Fibroblast of lung (primary cell): Measurements from ENCODE around the gene HS3ST1. TPM values are rescaled to one million over a fixed set of nuclear protein-coding genes. Genes with fewer than 3 reads are reported as not detected.

Source experiments
- DNase-seq, 2 donors: peaks; one replicate each; pipeline versions ENCODE4 v3.0.0 to v3.0.0-alpha.2; 2010; ENCODE audit warnings: low read depth in 2 of 2
- H2AFZ ChIP-seq: 2 replicates; pipeline ENCODE4 v1.5.1; 2012; ENCODE audit warnings: low read length, control low read depth, inconsistent platforms
- H3K27ac ChIP-seq: 2 replicates; pipeline ENCODE4 v1.5.1; 2011; ENCODE audit warnings: low read length, control low read depth; ENCODE audit not compliant: insufficient read depth
- H3K27me3 ChIP-seq: 2 replicates; pipeline ENCODE4 v1.5.1; 2011; ENCODE audit warnings: mild to moderate bottlenecking, low read length; ENCODE audit not compliant: control insufficient read depth, insufficient read depth
- H3K36me3 ChIP-seq: 2 replicates; pipeline ENCODE4 v1.5.1; 2011; ENCODE audit warnings: low read length; ENCODE audit not compliant: control insufficient read depth, insufficient read depth
- H3K4me1 ChIP-seq: 2 replicates; pipeline ENCODE4 v1.5.1; 2011; ENCODE audit warnings: low read length; ENCODE audit not compliant: control insufficient read depth, insufficient read depth; ENCODE audit errors: extremely low read depth
- H3K4me2 ChIP-seq: 2 replicates; pipeline ENCODE4 v1.5.1; 2011; ENCODE audit warnings: low read length, control low read depth; ENCODE audit not compliant: insufficient read depth; ENCODE audit errors: extremely low read depth
- H3K4me3 ChIP-seq, 4 experiments: fragments of 200-600 bp in 1 of 4; sonication (generic) in 1 of 4; replicated peaks in 1 of 4; 2 replicates each; pipeline ENCODE4 v1.5.1; 2011 to 2016; ENCODE audit warnings: low read length in 4 of 4, low read depth in 3 of 4, mild to moderate bottlenecking in 3 of 4, control low read depth in 2 of 4, inconsistent platforms in 1 of 4, mixed read lengths in 1 of 4; ENCODE audit not compliant: insufficient read depth in 1 of 4; ENCODE audit errors: control extremely low read depth in 1 of 4
- H3K79me2 ChIP-seq: 2 replicates; pipeline ENCODE4 v1.5.1; 2012; ENCODE audit warnings: mild to moderate bottlenecking, low read length, inconsistent platforms; ENCODE audit not compliant: control insufficient read depth, insufficient read depth
- H3K9ac ChIP-seq: 2 replicates; pipeline ENCODE4 v1.5.1; 2011; ENCODE audit warnings: mild to moderate bottlenecking, low read length, control low read depth; ENCODE audit not compliant: insufficient read depth
- H3K9me3 ChIP-seq: 2 replicates; pipeline ENCODE4 v1.5.1; 2012; ENCODE audit warnings: low read depth, low read length; ENCODE audit not compliant: control insufficient read depth, insufficient read depth
- H4K20me1 ChIP-seq: 2 replicates; pipeline ENCODE4 v1.5.1; 2011; ENCODE audit warnings: low read length; ENCODE audit not compliant: control insufficient read depth, insufficient read depth; ENCODE audit errors: extremely low read depth
- CTCF ChIP-seq, 2 donors: IDR thresholded peaks in 1 of 2; conservative IDR thresholded peaks in 1 of 2; 1 replicate in 1 of 2; 2 replicates in 1 of 2; pipeline ENCODE4 v1.5.1; 2011 to 2012; ENCODE audit warnings: low read length in 2 of 2, control low read depth in 1 of 2, inconsistent platforms in 1 of 2, low read depth in 1 of 2, mild to moderate bottlenecking in 1 of 2
- EZH2 ChIP-seq: IDR thresholded peaks from 2 replicates; pipeline ENCODE4 v1.5.1; 2012; ENCODE audit warnings: low read length, control low read depth, mild to moderate bottlenecking; ENCODE audit errors: missing control alignments
- polyA plus RNA-seq, 2 donors: library from polyadenylated mRNA; depleted of rRNA in 1 of 2; stranded (reverse) in 1 of 2; unstranded in 1 of 2; fragments of >200 nt; gene quantifications; 2 replicates each; pipeline ENCODE4 v1.2.1, GENCODE V29; 2011 to 2012; ENCODE audit warnings: missing spikeins in 1 of 2
- total RNA-seq: library from RNA; depleted of rRNA; stranded (reverse); fragments of >200 nt; gene quantifications from 2 replicates; pipeline ENCODE4 v1.2.1, GENCODE V29; 2014

The HS3ST1 gene
- total and polyA plus RNA-seq, 2 donors (not counting 1 experiment from before 2014, with no cell fraction given), result 0.01 TPM; not detected in 1

GRCh38 chr4:11435557-11435956, 6.9 kb upstream of the HS3ST1 start:
- no peaks in the 10 kb centered on the region for H3K79me2 ChIP-seq
- no peak overlapping the region for H3K4me2 ChIP-seq
- no peaks in the 10 kb centered on the region for H3K36me3 ChIP-seq
- no peaks in the 10 kb centered on the region for H3K9me3 ChIP-seq
- no peak overlapping the region for H3K27ac ChIP-seq
- H2AFZ ChIP-seq, result no peak overlapping the region
- H3K27me3 ChIP-seq, result no peaks in the 10 kb centered on the region
- DNase-seq, result no peak
- no peak overlapping the region for H3K4me3 ChIP-seq
- TF ChIP-seq CTCF (conservative IDR thresholded peaks at IDR 0.05 in 1 of 2, IDR thresholded peaks at IDR 0.05 in 1 of 2; ENCODE audit: low read depth in 1 of 2, low read length in 2 of 2), result no peak
- no peak for TF ChIP-seq EZH2
- H3K9ac ChIP-seq, result no peak overlapping the region
- no peaks in the 10 kb centered on the region for H3K4me1 ChIP-seq
- H4K20me1 ChIP-seq, result no peaks in the 10 kb centered on the region

- Histone ChIP-seq H3K36me3 (no peaks in the 10 kb centered on the region), H3K4me3 (no peak overlapping the region), H3K9me3 (no peaks in the 10 kb centered on the region), H3K27ac (no peak overlapping the region), H2AFZ (no peak overlapping the region), H3K9ac (no peak overlapping the region), H3K4me2 (no peak overlapping the region), H3K27me3 (peaks cover 9% of the 10 kb centered on the region), H3K79me2 (no peaks in the 10 kb centered on the region), H4K20me1 (no peaks in the 10 kb centered on the region), H3K4me1 (no peaks in the 10 kb centered on the region)
- TF ChIP-seq EZH2 (no peak), CTCF (conservative IDR thresholded peaks at IDR 0.05 in 1 of 2, IDR thresholded peaks at IDR 0.05 in 1 of 2; ENCODE audit: low read depth in 1 of 2, low read length in 2 of 2) (no peak)
- DNase-seq, result no peak
These were observed 2.4 kb upstream of the HS3ST1 start for GRCh38 chr4:11431111-11431510.

- no peaks in the 10 kb centered on the region for H3K36me3 ChIP-seq
- H3K4me1 ChIP-seq, result no peaks in the 10 kb centered on the region
- H3K27ac ChIP-seq, result no peak overlapping the region
- H3K79me2 ChIP-seq, result no peaks in the 10 kb centered on the region
- H3K4me3 ChIP-seq, result no peak overlapping the region
- no peak overlapping the region for H3K4me2 ChIP-seq
- H3K27me3 ChIP-seq, result peaks cover 9% of the 10 kb centered on the region
- H2AFZ ChIP-seq, result no peak overlapping the region
- no peaks in the 10 kb centered on the region for H3K9me3 ChIP-seq
- H4K20me1 ChIP-seq, result no peaks in the 10 kb centered on the region
- TF ChIP-seq EZH2 (no peak), CTCF (conservative IDR thresholded peaks at IDR 0.05 in 1 of 2, IDR thresholded peaks at IDR 0.05 in 1 of 2; ENCODE audit: low read depth in 1 of 2, low read length in 2 of 2) (no peak)
- no peak overlapping the region for H3K9ac ChIP-seq
- no peak for DNase-seq
These were observed 1.8 kb upstream of the HS3ST1 start for GRCh38 chr4:11430536-11430935.
